ENCODE measurements around the gene SNX24.

Gene SNX24

GRCh38 chr5:123001808-123002207, 156.4 kb downstream of the SNX24 start:
- H3K4me1 ChIP-seq, result no peaks in the 10 kb centered on the region
- peaks cover 0 to 81% (median 0%) of the 10 kb centered on the region in 11 experiments; a peak in 5 of 22 replicates for H3K36me3 ChIP-seq
- H3K27ac ChIP-seq, result no peak overlapping the region
- H3K9me3 ChIP-seq (replicated peaks in 1 of 11), result no peaks in the 10 kb centered on the region
- peaks cover 0 to 30% (median 0%) of the 10 kb centered on the region in 11 experiments; a peak in 3 of 22 replicates for H4K20me1 ChIP-seq
- H3K27me3 ChIP-seq, result no peaks in the 10 kb centered on the region
- H3K9ac ChIP-seq, result no peak overlapping the region
- H3K4me2 ChIP-seq, result no peak overlapping the region
- no peak overlapping the region for H3K4me3 ChIP-seq
- no peak for TF ChIP-seq Cebpa-rat (IDR thresholded peaks at IDR 0.05)

GRCh38 chr5:123007182-123007581, 161.8 kb downstream of the SNX24 start:
- H3K9ac ChIP-seq, result no peak overlapping the region
- peaks cover 0 to 3% (median 0%) of the 10 kb centered on the region in 10 experiments; a peak in 2 of 20 replicates for H3K4me1 ChIP-seq
- TF ChIP-seq Cebpa-rat (IDR thresholded peaks at IDR 0.05), result no peak
- H3K36me3 ChIP-seq, result peaks cover 0 to 85% (median 0%) of the 10 kb centered on the region in 11 experiments; a peak in 4 of 22 replicates
- H3K4me3 ChIP-seq, result no peak overlapping the region
- no peaks in the 10 kb centered on the region for H4K20me1 ChIP-seq
- H3K27ac ChIP-seq, result no peak overlapping the region
- H3K27me3 ChIP-seq, result no peaks in the 10 kb centered on the region
- H3K9me3 ChIP-seq (replicated peaks in 1 of 11), result peaks cover 0 to 13% (median 0%) of the 10 kb centered on the region in 11 experiments; a peak in 4 of 22 replicates
- no peak overlapping the region for H3K4me2 ChIP-seq

- peaks cover 0 to 13% (median 0%) of the 10 kb centered on the region in 11 experiments; a peak in 4 of 22 replicates for H3K9me3 ChIP-seq (replicated peaks in 1 of 11)
- no peaks in the 10 kb centered on the region for H3K27me3 ChIP-seq
- H4K20me1 ChIP-seq, result no peaks in the 10 kb centered on the region
- H3K9ac ChIP-seq, result no peak overlapping the region
- no peak overlapping the region for H3K27ac ChIP-seq
- peaks cover 0 to 9% (median 0%) of the 10 kb centered on the region in 10 experiments; a peak in 2 of 20 replicates for H3K4me1 ChIP-seq
- H3K36me3 ChIP-seq, result peaks cover 0 to 79% (median 0%) of the 10 kb centered on the region in 11 experiments; a peak in 4 of 22 replicates
- H3K4me3 ChIP-seq, result no peak overlapping the region
- no peak overlapping the region for H3K4me2 ChIP-seq
- TF ChIP-seq Cebpa-rat (IDR thresholded peaks at IDR 0.05), result no peak
These were observed 162.3 kb downstream of the SNX24 start for GRCh38 chr5:123007754-123008153.

- Histone ChIP-seq H3K4me3 (no peak overlapping the region), H3K27ac (no peak overlapping the region), H3K9ac (no peak overlapping the region), H3K4me1 (peaks cover 0 to 9% (median 0%) of the 10 kb centered on the region in 10 experiments; a peak in 2 of 20 replicates), H3K9me3 (replicated peaks in 1 of 11) (peaks cover 5 to 18% (median 11%) of the 10 kb centered on the region in 11 experiments; a peak in 12 of 22 replicates), H3K4me2 (no peak overlapping the region), H3K27me3 (no peaks in the 10 kb centered on the region), H4K20me1 (no peaks in the 10 kb centered on the region), H3K36me3 (peaks cover 0 to 36% (median 0%) of the 10 kb centered on the region in 11 experiments; a peak in 4 of 22 replicates)
- no peak for TF ChIP-seq Cebpa-rat (IDR thresholded peaks at IDR 0.05)
These were observed 166.9 kb downstream of the SNX24 start for GRCh38 chr5:123012321-123012720.

GRCh38 chr5:123014689-123015088, 169.3 kb downstream of the SNX24 start:
- H3K27ac ChIP-seq, result no peak overlapping the region
- H3K4me1 ChIP-seq, result peaks cover 0 to 9% (median 0%) of the 10 kb centered on the region in 10 experiments; a peak in 2 of 20 replicates
- no peak overlapping the region for H3K4me3 ChIP-seq
- H3K27me3 ChIP-seq, result no peaks in the 10 kb centered on the region
- peaks cover 5 to 21% (median 11%) of the 10 kb centered on the region in 11 experiments; a peak in 12 of 22 replicates for H3K9me3 ChIP-seq (replicated peaks in 1 of 11)
- H3K9ac ChIP-seq, result no peak overlapping the region
- no peak overlapping the region for H3K4me2 ChIP-seq
- peaks cover 0 to 15% (median 0%) of the 10 kb centered on the region in 11 experiments; a peak in 4 of 22 replicates for H3K36me3 ChIP-seq
- H4K20me1 ChIP-seq, result no peaks in the 10 kb centered on the region
- no peak for TF ChIP-seq Cebpa-rat (IDR thresholded peaks at IDR 0.05)

GRCh38 chr5:123028222-123028621, 182.8 kb downstream of the SNX24 start:
- no peak overlapping the region for H3K4me2 ChIP-seq
- H3K9me3 ChIP-seq (replicated peaks in 1 of 11), result no peaks in the 10 kb centered on the region
- no peak overlapping the region for H3K4me3 ChIP-seq
- peaks cover 0 to 2% (median 0%) of the 10 kb centered on the region in 11 experiments; a peak in 1 of 22 replicates for H4K20me1 ChIP-seq
- H3K9ac ChIP-seq, result no peak overlapping the region
- 0 out of 20 replicates have a peak, but pooled peaks cover 0 to 3% (median 0%) of the 10 kb centered on the region in 10 experiments for H3K4me1 ChIP-seq
- no peaks in the 10 kb centered on the region; a peak in 1 of 22 replicates for H3K27me3 ChIP-seq
- no peak overlapping the region for H3K27ac ChIP-seq
- TF ChIP-seq Cebpa-rat (IDR thresholded peaks at IDR 0.05), result no peak
- H3K36me3 ChIP-seq, result peaks cover 0 to 49% (median 0%) of the 10 kb centered on the region in 11 experiments; a peak in 5 of 22 replicates

- Histone ChIP-seq H4K20me1 (peaks cover 0 to 24% (median 0%) of the 10 kb centered on the region in 11 experiments; a peak in 7 of 22 replicates), H3K4me1 (peaks cover 11 to 26% (median 22%) of the 10 kb centered on the region in 10 experiments; a peak in 19 of 20 replicates), H3K36me3 (peaks cover 0 to 12% (median 0%) of the 10 kb centered on the region in 11 experiments; a peak in 4 of 22 replicates), H3K27ac (no peak overlapping the region), H3K9me3 (replicated peaks in 1 of 11) (no peaks in the 10 kb centered on the region), H3K4me3 (no peak overlapping the region), H3K27me3 (peaks cover 15 to 49% (median 45%) of the 10 kb centered on the region in 11 experiments), H3K4me2 (peak overlapping the region in 1 of 11 experiments; percentile 8; a peak in 2 of 22 replicates), H3K9ac (no peak overlapping the region)
- TF ChIP-seq Cebpa-rat (IDR thresholded peaks at IDR 0.05), result no peak
These were observed 187.8 kb downstream of the SNX24 start for GRCh38 chr5:123033157-123033671.

GRCh38 chr5:123035360-123035917, 190.0 kb downstream of the SNX24 start:
- no peaks in the 10 kb centered on the region for H3K36me3 ChIP-seq
- peak overlapping the region; percentile 50 to 79 (median 71); a peak in 19 of 22 replicates for H3K9ac ChIP-seq
- H3K27ac ChIP-seq, result peak overlapping the region in 2 of 11 experiments; percentile 15 to 40; a peak in 3 of 22 replicates
- peak overlapping the region; percentile 86 to 100 (median 98) for H3K4me2 ChIP-seq
- peaks cover 0 to 24% (median 0%) of the 10 kb centered on the region in 11 experiments; a peak in 7 of 22 replicates for H4K20me1 ChIP-seq
- H3K4me1 ChIP-seq, result peaks cover 11 to 26% (median 22%) of the 10 kb centered on the region in 10 experiments; a peak in 19 of 20 replicates
- H3K27me3 ChIP-seq, result peaks cover 32 to 72% (median 60%) of the 10 kb centered on the region in 11 experiments
- peak overlapping the region; percentile 72 to 92 (median 76) for H3K4me3 ChIP-seq
- H3K9me3 ChIP-seq (replicated peaks in 1 of 11), result no peaks in the 10 kb centered on the region
- no peak for TF ChIP-seq Cebpa-rat (IDR thresholded peaks at IDR 0.05)

GRCh38 chr5:123035918-123036390, 190.5 kb downstream of the SNX24 start:
- peak overlapping the region; percentile 72 to 92 (median 76) for H3K4me3 ChIP-seq
- no peaks in the 10 kb centered on the region for H3K36me3 ChIP-seq
- H3K4me1 ChIP-seq, result peaks cover 11 to 26% (median 22%) of the 10 kb centered on the region in 10 experiments; a peak in 19 of 20 replicates
- peak overlapping the region in 3 of 11 experiments; percentile 15 to 50 (median 40); a peak in 5 of 22 replicates for H3K27ac ChIP-seq
- H4K20me1 ChIP-seq, result peaks cover 0 to 24% (median 0%) of the 10 kb centered on the region in 11 experiments; a peak in 7 of 22 replicates
- H3K27me3 ChIP-seq, result peaks cover 32 to 72% (median 60%) of the 10 kb centered on the region in 11 experiments
- no peaks in the 10 kb centered on the region for H3K9me3 ChIP-seq (replicated peaks in 1 of 11)
- H3K9ac ChIP-seq, result peak overlapping the region; percentile 50 to 79 (median 71); a peak in 21 of 22 replicates
- no peak for TF ChIP-seq Cebpa-rat (IDR thresholded peaks at IDR 0.05)
- peak overlapping the region; percentile 86 to 100 (median 98) for H3K4me2 ChIP-seq
